WTC11 (cell line): Measurements from ENCODE around the gene TUBD1. TPM values are rescaled to one million over a fixed set of nuclear protein-coding genes. Genes with fewer than 3 reads are reported as not detected.

ENCODE experiments used
- ATAC-seq: fragments of 200-7000 bp; cut with Tn5 transposase; 2 replicates; pipeline ENCODE4 v1.10.0; 2021; ENCODE audit warnings: mild to moderate bottlenecking, moderate library complexity
- CTCF ChIA-PET: fragments of 300-600 bp; sonication (Branson Sonifier 250); formaldehyde crosslinking; loops from one replicate; lab custom pipeline; 2021; ENCODE audit warnings: antibody characterized with exemption; lab: Charles Lee
- POLR2A ChIA-PET: fragments of 350-600 bp; sonication (Branson Sonifier 250); formaldehyde crosslinking; loops from one replicate; lab custom pipeline; 2021; ENCODE audit warnings: antibody characterized with exemption; lab: Charles Lee
- DNase-seq: peaks from one replicate; pipeline ENCODE4 v3.0.0; 2021; ENCODE audit warnings: low spot score
- H3K27ac Mint-ChIP-seq: 2 replicates; pipeline ENCODE4 v1.8.0; 2021; ENCODE audit warnings: mixed read lengths
- H3K27me3 Mint-ChIP-seq: 2 replicates; pipeline ENCODE4 v1.8.0; 2021; ENCODE audit warnings: low read depth, mild to moderate bottlenecking, moderate library complexity, mixed read lengths
- H3K36me3 Mint-ChIP-seq: 2 replicates; pipeline ENCODE4 v1.8.0; 2021; ENCODE audit warnings: mixed read lengths
- H3K4me1 Mint-ChIP-seq: 2 replicates; pipeline ENCODE4 v1.8.0; 2022; ENCODE audit warnings: mixed read lengths
- H3K4me3 Mint-ChIP-seq: 2 replicates; pipeline ENCODE4 v1.8.0; 2021; ENCODE audit warnings: mild to moderate bottlenecking, moderate library complexity, mixed read lengths
- H3K9me3 Mint-ChIP-seq: 2 replicates; pipeline ENCODE4 v1.8.0; 2021; ENCODE audit warnings: mixed read lengths
- ESRRA ChIP-seq: sonication (generic); formaldehyde crosslinking; IDR thresholded peaks from 2 replicates; pipeline ENCODE4 v1.8.1; 2022; ENCODE audit warnings: mild to moderate bottlenecking, missing genetic modification reagents, borderline replicate concordance
- ETV6 ChIP-seq: sonication (generic); formaldehyde crosslinking; IDR thresholded peaks from 2 replicates; pipeline ENCODE4 v1.8.1; 2022; ENCODE audit warnings: mild to moderate bottlenecking, missing genetic modification reagents
- FOXJ3 ChIP-seq: sonication (generic); formaldehyde crosslinking; IDR thresholded peaks from 2 replicates; pipeline ENCODE4 v1.9.0; 2021; ENCODE audit warnings: missing genetic modification reagents, mild to moderate bottlenecking, borderline replicate concordance
- GTF2I ChIP-seq: fragments of 250-450 bp; sonication (Bioruptor Pico); conservative IDR thresholded peaks from 2 replicates; pipeline ENCODE4 v1.4.0; 2021; ENCODE audit warnings: mild to moderate bottlenecking
- IRF1 ChIP-seq: sonication (generic); formaldehyde crosslinking; IDR thresholded peaks from 2 replicates; pipeline ENCODE4 v1.8.0; 2023; ENCODE audit warnings: missing genetic modification reagents
- MYBL2 ChIP-seq: sonication (generic); formaldehyde crosslinking; IDR thresholded peaks from 2 replicates; pipeline ENCODE4 v1.8.1; 2023; ENCODE audit warnings: mild to moderate bottlenecking, moderate library complexity, missing genetic modification reagents
- NR3C1 ChIP-seq: sonication (generic); formaldehyde crosslinking; conservative IDR thresholded peaks from 2 replicates; pipeline ENCODE4 v1.8.1; 2023; ENCODE audit warnings: low read depth, mild to moderate bottlenecking, missing genetic modification reagents
- SMAD3 ChIP-seq: sonication (generic); formaldehyde crosslinking; IDR thresholded peaks from 2 replicates; pipeline ENCODE4 v1.8.0; 2022; ENCODE audit warnings: missing genetic modification reagents, mild to moderate bottlenecking, borderline replicate concordance
- ZNF121 ChIP-seq: sonication (generic); formaldehyde crosslinking; IDR thresholded peaks from 2 replicates; pipeline ENCODE4 v1.8.0; 2023; ENCODE audit warnings: missing genetic modification reagents
- ZNF138 ChIP-seq: sonication (generic); formaldehyde crosslinking; conservative IDR thresholded peaks from 2 replicates; pipeline ENCODE4 v1.8.1; 2022; ENCODE audit warnings: mild to moderate bottlenecking, moderate library complexity, missing genetic modification reagents
- ZNF263 ChIP-seq: sonication (generic); formaldehyde crosslinking; IDR thresholded peaks from 2 replicates; pipeline ENCODE4 v1.8.1; 2022; ENCODE audit warnings: low read depth, mild to moderate bottlenecking, moderate library complexity, missing genetic modification reagents
- ZNF423 ChIP-seq: fragments of 250-450 bp; sonication (Bioruptor Pico); IDR thresholded peaks from 2 replicates; pipeline ENCODE4 v2.1.2; 2022; ENCODE audit warnings: mild to moderate bottlenecking, moderate library complexity
- total RNA-seq: library from RNA; stranded (reverse); gene quantifications from 3 replicates; pipeline ENCODE4 v1.2.3, GENCODE V29; 2021
- TF ChIP-seq, protein P1 (sequence below): fragments of 250-450 bp; sonication (Bioruptor Pico); conservative IDR thresholded peaks from 2 replicates; pipeline ENCODE4 v1.9.0; 2021; ENCODE audit warnings: mild to moderate bottlenecking
- TF ChIP-seq, protein P2 (sequence below): sonication (generic); formaldehyde crosslinking; IDR thresholded peaks from 2 replicates; pipeline ENCODE4 v1.8.1; 2023; ENCODE audit warnings: mild to moderate bottlenecking, missing genetic modification reagents, moderate library complexity
- TF ChIP-seq, protein P3 (sequence below): sonication (generic); formaldehyde crosslinking; IDR thresholded peaks from 2 replicates; pipeline ENCODE4 v1.8.0; 2022; ENCODE audit warnings: missing genetic modification reagents
- TF ChIP-seq, protein P4 (sequence below): sonication (generic); formaldehyde crosslinking; IDR thresholded peaks from 2 replicates; pipeline ENCODE4 v1.8.1; 2023; ENCODE audit warnings: mild to moderate bottlenecking, missing genetic modification reagents
- TF ChIP-seq, protein P5 (sequence below): sonication (generic); formaldehyde crosslinking; conservative IDR thresholded peaks from 2 replicates; pipeline ENCODE4 v1.8.1; 2023; ENCODE audit warnings: mild to moderate bottlenecking, low read depth, missing genetic modification reagents, moderate library complexity

Gene TUBD1
- total RNA-seq, 1 experiment from 2014 or later, result 12.0 TPM

DNA sequence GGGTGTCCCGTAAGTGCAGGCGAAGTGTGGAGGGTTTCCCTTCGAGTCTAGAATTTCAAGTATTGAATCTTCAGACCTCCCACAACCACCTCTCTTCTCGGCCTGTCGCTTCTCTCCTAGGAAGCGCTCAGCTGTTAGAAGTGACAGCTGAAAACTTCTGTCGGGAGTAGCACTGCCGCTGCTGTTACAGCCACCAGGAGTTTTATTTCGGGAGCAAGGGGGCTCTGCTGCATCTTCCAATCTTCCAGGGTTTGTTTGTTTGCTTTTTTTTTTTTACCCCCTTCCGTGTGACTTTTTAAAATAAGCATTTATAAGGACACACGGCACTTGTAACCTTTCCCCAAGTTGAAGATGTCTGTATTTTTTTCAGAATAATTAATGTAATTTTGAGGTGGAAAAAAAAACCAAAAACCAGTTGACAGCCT lies 945 bp upstream of the TUBD1 start:
- TF ChIP-seq MYBL2 (CRISPR knock-in tag), result no peak
- TF ChIP-seq ETV6 (CRISPR knock-in tag), result no peak
- TF ChIP-seq, all 79 proteins: peak for 0
- Mint-ChIP-seq H3K27ac (peak overlapping the region; percentile 68), H3K4me1 (peaks cover 14% of the 10 kb centered on the region), H3K27me3 (no peaks in the 10 kb centered on the region; the same call in 1 of the 2 replicates), H3K4me3 (peak overlapping the region; percentile 94), H3K36me3 (peaks cover 5% of the 10 kb centered on the region; the same call in 1 of the 2 replicates), H3K9me3 (no peaks in the 10 kb centered on the region)
- DNase-seq (no peak), ATAC-seq (no peak)
- POLR2A ChIA-PET, result interaction anchor here (0.5 to 1.7 kb wide), 6 partner anchors 48 to 109 kb away, joined by 3 to 7 read pairs (median 5); no protein-coding TSS in a partner anchor
- CTCF ChIA-PET, result interaction anchor here (0.5 to 2.5 kb wide), 6 partner anchors 20 to 185 kb away, joined by 3 to 10 read pairs (median 4); partner anchors contain the start of gene HEATR6

DNA sequence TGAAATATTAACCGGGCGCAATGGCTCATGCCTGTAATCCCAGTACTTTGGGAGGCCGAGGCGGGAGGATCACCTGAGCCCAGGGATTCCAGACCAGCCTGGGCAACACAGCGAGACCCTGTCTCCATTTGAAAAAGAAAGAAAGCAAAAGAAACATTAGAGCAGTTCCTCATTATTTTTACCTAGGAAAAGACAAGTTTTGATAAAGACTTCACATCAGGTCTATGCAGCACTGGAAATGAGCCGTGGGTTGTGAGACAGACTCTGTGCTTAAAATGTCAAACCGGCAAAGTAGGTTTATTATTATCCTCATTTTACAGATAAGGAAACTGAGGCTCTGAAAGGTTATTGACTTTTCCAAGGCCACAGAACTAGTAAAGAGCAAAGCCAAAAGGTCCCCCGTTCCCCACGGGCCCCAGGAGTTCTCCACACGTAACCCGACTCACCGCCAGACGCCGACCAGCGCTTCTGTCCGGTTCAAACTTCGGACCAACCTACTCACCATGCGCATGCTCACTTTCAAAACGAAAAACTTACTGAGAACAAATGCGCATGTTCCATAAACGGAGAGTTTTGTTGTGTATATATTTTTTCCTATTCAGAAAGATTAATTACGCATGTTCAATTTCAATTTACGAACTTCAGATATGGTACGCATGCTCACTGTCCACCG lies 356 bp downstream of the TUBD1 start:
- peak overlapping the region; percentile 77 for H3K27ac Mint-ChIP-seq
- DNase-seq (no peak), ATAC-seq (peak; percentile 33)
- peak overlapping the region; percentile 94 for H3K4me3 Mint-ChIP-seq
- CTCF ChIA-PET, result interaction anchor here (0.6 to 2.5 kb wide), 5 partner anchors 22 to 200 kb away, joined by 3 to 10 read pairs (median 4); partner anchors contain the start of gene HEATR6
- no peaks in the 10 kb centered on the region for H3K9me3 Mint-ChIP-seq
- POLR2A ChIA-PET, result interaction anchor here (0.6 to 1.7 kb wide), 5 partner anchors 10 to 72 kb away, joined by 3 to 7 read pairs (median 4); partner anchors contain the start of gene RNFT1
- TF ChIP-seq, protein P1, sequence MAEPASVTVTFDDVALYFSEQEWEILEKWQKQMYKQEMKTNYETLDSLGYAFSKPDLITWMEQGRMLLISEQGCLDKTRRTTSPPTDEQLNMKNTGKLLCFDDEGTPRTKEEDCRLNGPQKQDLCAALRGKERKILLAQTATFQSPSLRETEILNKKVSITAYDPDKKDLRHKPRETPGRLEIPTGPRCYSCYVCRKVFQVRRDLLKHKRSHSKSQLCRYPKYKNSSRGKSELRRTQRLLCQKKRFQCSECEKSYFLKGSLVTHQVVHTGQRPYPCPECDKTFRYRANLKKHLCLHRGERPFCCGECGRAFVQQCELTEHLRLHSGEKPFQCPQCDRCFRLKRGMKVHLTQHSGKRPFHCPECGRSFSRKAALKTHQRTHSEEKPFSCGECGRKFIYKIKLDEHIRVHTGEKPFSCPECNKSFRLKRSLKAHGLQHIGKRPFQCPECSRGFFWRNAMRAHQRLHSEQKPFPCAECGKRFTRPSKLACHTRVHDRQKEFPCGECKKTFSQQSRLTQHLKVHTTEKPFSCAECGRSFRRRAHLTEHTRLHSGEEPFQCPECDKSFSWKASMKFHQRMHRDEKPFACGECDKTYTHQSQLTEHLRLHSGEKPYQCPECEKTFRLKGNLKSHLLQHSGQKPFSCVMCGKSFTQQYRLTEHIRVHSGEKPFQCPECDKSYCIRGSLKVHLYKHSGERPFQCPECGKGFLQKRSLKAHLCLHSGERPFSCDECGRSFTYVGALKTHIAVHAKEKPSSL (CRISPR knock-in tag), result no peak
- TF ChIP-seq ZNF138 (CRISPR knock-in tag), result no peak
- TF ChIP-seq NR3C1 (CRISPR knock-in tag), result no peak
- TF ChIP-seq ZNF121 (CRISPR knock-in tag), result peak; percentile 90
- TF ChIP-seq, protein P2, sequence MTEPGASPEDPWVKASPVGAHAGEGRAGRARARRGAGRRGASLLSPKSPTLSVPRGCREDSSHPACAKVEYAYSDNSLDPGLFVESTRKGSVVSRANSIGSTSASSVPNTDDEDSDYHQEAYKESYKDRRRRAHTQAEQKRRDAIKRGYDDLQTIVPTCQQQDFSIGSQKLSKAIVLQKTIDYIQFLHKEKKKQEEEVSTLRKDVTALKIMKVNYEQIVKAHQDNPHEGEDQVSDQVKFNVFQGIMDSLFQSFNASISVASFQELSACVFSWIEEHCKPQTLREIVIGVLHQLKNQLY (CRISPR knock-in tag), result no peak
- no peak for TF ChIP-seq ZNF423 (CRISPR knock-in tag)
- TF ChIP-seq, protein P3, sequence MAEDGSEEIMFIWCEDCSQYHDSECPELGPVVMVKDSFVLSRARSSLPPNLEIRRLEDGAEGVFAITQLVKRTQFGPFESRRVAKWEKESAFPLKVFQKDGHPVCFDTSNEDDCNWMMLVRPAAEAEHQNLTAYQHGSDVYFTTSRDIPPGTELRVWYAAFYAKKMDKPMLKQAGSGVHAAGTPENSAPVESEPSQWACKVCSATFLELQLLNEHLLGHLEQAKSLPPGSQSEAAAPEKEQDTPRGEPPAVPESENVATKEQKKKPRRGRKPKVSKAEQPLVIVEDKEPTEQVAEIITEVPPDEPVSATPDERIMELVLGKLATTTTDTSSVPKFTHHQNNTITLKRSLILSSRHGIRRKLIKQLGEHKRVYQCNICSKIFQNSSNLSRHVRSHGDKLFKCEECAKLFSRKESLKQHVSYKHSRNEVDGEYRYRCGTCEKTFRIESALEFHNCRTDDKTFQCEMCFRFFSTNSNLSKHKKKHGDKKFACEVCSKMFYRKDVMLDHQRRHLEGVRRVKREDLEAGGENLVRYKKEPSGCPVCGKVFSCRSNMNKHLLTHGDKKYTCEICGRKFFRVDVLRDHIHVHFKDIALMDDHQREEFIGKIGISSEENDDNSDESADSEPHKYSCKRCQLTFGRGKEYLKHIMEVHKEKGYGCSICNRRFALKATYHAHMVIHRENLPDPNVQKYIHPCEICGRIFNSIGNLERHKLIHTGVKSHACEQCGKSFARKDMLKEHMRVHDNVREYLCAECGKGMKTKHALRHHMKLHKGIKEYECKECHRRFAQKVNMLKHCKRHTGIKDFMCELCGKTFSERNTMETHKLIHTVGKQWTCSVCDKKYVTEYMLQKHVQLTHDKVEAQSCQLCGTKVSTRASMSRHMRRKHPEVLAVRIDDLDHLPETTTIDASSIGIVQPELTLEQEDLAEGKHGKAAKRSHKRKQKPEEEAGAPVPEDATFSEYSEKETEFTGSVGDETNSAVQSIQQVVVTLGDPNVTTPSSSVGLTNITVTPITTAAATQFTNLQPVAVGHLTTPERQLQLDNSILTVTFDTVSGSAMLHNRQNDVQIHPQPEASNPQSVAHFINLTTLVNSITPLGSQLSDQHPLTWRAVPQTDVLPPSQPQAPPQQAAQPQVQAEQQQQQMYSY (CRISPR knock-in tag), result no peak
- TF ChIP-seq GTF2I (CRISPR knock-in tag), result 0 out of 2 replicates have a peak, but pooled peaks have one; percentile 15
- no peak for TF ChIP-seq SMAD3 (CRISPR knock-in tag)
- TF ChIP-seq, all 79 proteins: peak for 2
- Mint-ChIP-seq H3K4me1 (peaks cover 14% of the 10 kb centered on the region), H3K27me3 (no peaks in the 10 kb centered on the region; the same call in 1 of the 2 replicates), H3K36me3 (peaks cover 12% of the 10 kb centered on the region)

DNA sequence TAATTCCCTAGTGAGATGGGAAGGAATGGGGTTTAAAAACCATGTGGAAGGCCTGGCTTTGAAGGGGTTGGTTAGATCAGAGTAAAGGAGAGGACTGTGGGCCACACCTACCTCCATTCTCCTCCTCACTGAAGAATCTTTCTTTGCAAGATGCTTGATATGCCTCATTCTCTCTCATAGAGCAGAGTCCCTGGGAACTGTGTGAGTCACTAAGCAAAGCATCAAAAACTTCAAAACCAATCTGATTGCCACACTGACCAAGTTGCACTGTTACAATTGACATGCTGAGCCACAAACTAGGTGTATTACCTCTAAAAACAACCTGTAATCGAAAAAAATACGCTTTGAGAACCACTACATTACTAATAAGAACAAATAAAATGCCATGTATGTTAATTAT lies 2.0 kb downstream of the TUBD1 start:
- peak overlapping the region; percentile 26 for H3K4me3 Mint-ChIP-seq
- ATAC-seq, result no peak
- no peak overlapping the region for H3K27ac Mint-ChIP-seq
- no peaks in the 10 kb centered on the region for H3K9me3 Mint-ChIP-seq
- POLR2A ChIA-PET, result no interaction called here
- no peaks in the 10 kb centered on the region; the same call in 1 of the 2 replicates for H3K27me3 Mint-ChIP-seq
- H3K36me3 Mint-ChIP-seq, result peaks cover 20% of the 10 kb centered on the region
- CTCF ChIA-PET, result no interaction called here
- no peak for DNase-seq
- peaks cover 14% of the 10 kb centered on the region for H3K4me1 Mint-ChIP-seq
- TF ChIP-seq FOXJ3 (CRISPR knock-in tag) (no peak), ESRRA (CRISPR knock-in tag) (no peak), IRF1 (CRISPR knock-in tag) (no peak), ZNF263 (CRISPR knock-in tag) (no peak), ZNF423 (CRISPR knock-in tag) (no peak)
- TF ChIP-seq, protein P4, sequence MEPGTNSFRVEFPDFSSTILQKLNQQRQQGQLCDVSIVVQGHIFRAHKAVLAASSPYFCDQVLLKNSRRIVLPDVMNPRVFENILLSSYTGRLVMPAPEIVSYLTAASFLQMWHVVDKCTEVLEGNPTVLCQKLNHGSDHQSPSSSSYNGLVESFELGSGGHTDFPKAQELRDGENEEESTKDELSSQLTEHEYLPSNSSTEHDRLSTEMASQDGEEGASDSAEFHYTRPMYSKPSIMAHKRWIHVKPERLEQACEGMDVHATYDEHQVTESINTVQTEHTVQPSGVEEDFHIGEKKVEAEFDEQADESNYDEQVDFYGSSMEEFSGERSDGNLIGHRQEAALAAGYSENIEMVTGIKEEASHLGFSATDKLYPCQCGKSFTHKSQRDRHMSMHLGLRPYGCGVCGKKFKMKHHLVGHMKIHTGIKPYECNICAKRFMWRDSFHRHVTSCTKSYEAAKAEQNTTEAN (CRISPR knock-in tag), result no peak
- TF ChIP-seq, protein P5, sequence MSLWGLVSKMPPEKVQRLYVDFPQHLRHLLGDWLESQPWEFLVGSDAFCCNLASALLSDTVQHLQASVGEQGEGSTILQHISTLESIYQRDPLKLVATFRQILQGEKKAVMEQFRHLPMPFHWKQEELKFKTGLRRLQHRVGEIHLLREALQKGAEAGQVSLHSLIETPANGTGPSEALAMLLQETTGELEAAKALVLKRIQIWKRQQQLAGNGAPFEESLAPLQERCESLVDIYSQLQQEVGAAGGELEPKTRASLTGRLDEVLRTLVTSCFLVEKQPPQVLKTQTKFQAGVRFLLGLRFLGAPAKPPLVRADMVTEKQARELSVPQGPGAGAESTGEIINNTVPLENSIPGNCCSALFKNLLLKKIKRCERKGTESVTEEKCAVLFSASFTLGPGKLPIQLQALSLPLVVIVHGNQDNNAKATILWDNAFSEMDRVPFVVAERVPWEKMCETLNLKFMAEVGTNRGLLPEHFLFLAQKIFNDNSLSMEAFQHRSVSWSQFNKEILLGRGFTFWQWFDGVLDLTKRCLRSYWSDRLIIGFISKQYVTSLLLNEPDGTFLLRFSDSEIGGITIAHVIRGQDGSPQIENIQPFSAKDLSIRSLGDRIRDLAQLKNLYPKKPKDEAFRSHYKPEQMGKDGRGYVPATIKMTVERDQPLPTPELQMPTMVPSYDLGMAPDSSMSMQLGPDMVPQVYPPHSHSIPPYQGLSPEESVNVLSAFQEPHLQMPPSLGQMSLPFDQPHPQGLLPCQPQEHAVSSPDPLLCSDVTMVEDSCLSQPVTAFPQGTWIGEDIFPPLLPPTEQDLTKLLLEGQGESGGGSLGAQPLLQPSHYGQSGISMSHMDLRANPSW, result no peak
